ENCODE measurements around the gene PTPRCAP.
A peak's percentile ranks its signal among the peaks of the same experiment; 100 is the strongest.

DNA sequence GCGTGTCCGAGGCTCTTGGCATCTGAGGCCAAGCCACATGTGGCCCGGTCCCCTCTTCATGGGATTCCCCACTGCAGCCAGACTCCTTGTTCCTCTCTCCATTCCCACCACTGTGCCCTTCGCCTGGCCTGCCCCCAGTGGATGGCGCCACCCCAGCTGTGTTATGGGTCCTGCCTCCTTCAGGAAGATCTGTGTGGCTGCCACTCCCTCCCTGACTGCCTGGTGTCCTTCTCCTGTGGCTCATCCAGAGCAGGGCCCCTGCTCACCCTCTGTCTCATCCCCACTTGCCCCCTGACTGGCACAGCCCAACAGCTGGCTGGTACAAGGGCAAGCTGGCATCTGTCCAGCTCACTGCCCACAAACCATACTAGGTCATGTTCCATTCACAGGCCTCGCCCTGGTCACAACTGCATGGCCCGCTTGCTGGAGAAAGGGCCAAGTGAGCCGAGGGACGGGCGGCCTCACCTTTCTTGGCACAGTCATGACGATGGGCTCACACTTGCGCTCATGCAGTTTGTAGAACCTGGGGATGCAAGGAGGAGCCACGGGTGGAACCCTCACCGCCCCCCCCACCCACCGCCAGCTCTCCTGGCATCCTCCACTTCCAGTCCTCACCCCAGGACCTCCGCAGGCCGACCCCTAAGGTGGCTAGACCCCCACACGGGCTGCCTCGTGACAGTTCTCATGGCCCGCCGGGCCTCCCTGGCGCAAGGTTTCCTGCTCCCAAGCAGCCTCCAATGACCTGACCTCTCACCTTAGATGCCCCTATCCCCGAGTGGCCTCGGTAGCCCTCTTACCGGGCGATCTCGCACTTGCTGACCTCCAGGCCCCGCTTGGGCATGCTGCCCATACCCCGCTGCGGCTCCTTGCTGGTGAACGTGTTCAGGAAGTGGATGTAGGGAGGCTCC lies 2.1 kb upstream of the PTPRCAP start:
- TF ChIP-seq, protein P1, sequence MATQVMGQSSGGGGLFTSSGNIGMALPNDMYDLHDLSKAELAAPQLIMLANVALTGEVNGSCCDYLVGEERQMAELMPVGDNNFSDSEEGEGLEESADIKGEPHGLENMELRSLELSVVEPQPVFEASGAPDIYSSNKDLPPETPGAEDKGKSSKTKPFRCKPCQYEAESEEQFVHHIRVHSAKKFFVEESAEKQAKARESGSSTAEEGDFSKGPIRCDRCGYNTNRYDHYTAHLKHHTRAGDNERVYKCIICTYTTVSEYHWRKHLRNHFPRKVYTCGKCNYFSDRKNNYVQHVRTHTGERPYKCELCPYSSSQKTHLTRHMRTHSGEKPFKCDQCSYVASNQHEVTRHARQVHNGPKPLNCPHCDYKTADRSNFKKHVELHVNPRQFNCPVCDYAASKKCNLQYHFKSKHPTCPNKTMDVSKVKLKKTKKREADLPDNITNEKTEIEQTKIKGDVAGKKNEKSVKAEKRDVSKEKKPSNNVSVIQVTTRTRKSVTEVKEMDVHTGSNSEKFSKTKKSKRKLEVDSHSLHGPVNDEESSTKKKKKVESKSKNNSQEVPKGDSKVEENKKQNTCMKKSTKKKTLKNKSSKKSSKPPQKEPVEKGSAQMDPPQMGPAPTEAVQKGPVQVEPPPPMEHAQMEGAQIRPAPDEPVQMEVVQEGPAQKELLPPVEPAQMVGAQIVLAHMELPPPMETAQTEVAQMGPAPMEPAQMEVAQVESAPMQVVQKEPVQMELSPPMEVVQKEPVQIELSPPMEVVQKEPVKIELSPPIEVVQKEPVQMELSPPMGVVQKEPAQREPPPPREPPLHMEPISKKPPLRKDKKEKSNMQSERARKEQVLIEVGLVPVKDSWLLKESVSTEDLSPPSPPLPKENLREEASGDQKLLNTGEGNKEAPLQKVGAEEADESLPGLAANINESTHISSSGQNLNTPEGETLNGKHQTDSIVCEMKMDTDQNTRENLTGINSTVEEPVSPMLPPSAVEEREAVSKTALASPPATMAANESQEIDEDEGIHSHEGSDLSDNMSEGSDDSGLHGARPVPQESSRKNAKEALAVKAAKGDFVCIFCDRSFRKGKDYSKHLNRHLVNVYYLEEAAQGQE (IDR thresholded peaks at IDR 0.05; ENCODE audit: low read depth): no peak
- TF ChIP-seq TEAD4 (IDR thresholded peaks at IDR 0.05) (no peak), NFIC (IDR thresholded peaks at IDR 0.05) (peak; percentile 46; the same call in 1 of the 2 replicates), EGR1 (IDR thresholded peaks at IDR 0.05) (no peak)
